ENCODE results near the gene TLN1. TPM values are rescaled to one million over a fixed set of nuclear protein-coding genes. Genes with fewer than 3 reads are reported as not detected.

The TLN1 gene
- total RNA-seq, 1 donor from 2014 or later = 79.0 TPM

- Histone ChIP-seq H3K4me3 (ENCODE audit: low read depth, low read length) (no peak overlapping the region), H3K36me3 (ENCODE audit: control insufficient read depth, insufficient read depth, low read length) (no peaks in the 10 kb centered on the region), H3K27me3 (ENCODE audit: control insufficient read depth, insufficient read depth, low read length) (no peaks in the 10 kb centered on the region)
- no peak for FAIRE-seq
- DNase-seq (ENCODE audit: low read depth) = no peak
- TF ChIP-seq CTCF (IDR thresholded peaks at IDR 0.05; ENCODE audit: insufficient read depth, low read length, severe bottlenecking) = no peak
Measured at GRCh38 chr9:35667939-35668338, 64.1 kb downstream of the TLN1 start.

- FAIRE-seq (no peak), DNase-seq (ENCODE audit: low read depth) (no peak)
- TF ChIP-seq CTCF (IDR thresholded peaks at IDR 0.05; ENCODE audit: insufficient read depth, low read length, severe bottlenecking) = no peak
- no peaks in the 10 kb centered on the region for H3K36me3 ChIP-seq (ENCODE audit: control insufficient read depth, insufficient read depth, low read length)
- H3K4me3 ChIP-seq (ENCODE audit: low read depth, low read length) = no peak overlapping the region
- H3K27me3 ChIP-seq (ENCODE audit: control insufficient read depth, insufficient read depth, low read length) = no peaks in the 10 kb centered on the region
Measured at GRCh38 chr9:35666549-35666948, 65.4 kb downstream of the TLN1 start.

GRCh38 chr9:35666045-35666444 is 66.0 kb downstream of the TLN1 start:
- DNase-seq (ENCODE audit: low read depth) = no peak
- TF ChIP-seq CTCF (IDR thresholded peaks at IDR 0.05; ENCODE audit: insufficient read depth, low read length, severe bottlenecking) = no peak
- no peak for FAIRE-seq
- Histone ChIP-seq H3K36me3 (ENCODE audit: control insufficient read depth, insufficient read depth, low read length) (no peaks in the 10 kb centered on the region), H3K27me3 (ENCODE audit: control insufficient read depth, insufficient read depth, low read length) (no peaks in the 10 kb centered on the region), H3K4me3 (ENCODE audit: low read depth, low read length) (no peak overlapping the region)

- FAIRE-seq (no peak), DNase-seq (ENCODE audit: low read depth) (no peak)
- no peaks in the 10 kb centered on the region for H3K27me3 ChIP-seq (ENCODE audit: control insufficient read depth, insufficient read depth, low read length)
- peak overlapping the region; percentile 55 for H3K4me3 ChIP-seq (ENCODE audit: low read depth, low read length)
- TF ChIP-seq CTCF (IDR thresholded peaks at IDR 0.05; ENCODE audit: insufficient read depth, low read length, severe bottlenecking) = no peak
- peaks cover 1% of the 10 kb centered on the region for H3K36me3 ChIP-seq (ENCODE audit: control insufficient read depth, insufficient read depth, low read length)
Measured at GRCh38 chr9:35665471-35665818, 66.5 kb downstream of the TLN1 start.

GRCh38 chr9:35664531-35665470 is 67.2 kb downstream of the TLN1 start, which contains the start of gene ARHGEF39:
TSS of gene ARHGEF39 (minus strand) at chr9:35665195. CDS start at chr9:35665169, 26 bp downstream.
- Histone ChIP-seq H3K36me3 (ENCODE audit: control insufficient read depth, insufficient read depth, low read length) (peaks cover 1% of the 10 kb centered on the region), H3K27me3 (ENCODE audit: control insufficient read depth, insufficient read depth, low read length) (no peaks in the 10 kb centered on the region), H3K4me3 (ENCODE audit: low read depth, low read length) (peak within 1 kb of the TSS; percentile 55)
- no peak for FAIRE-seq
- TF ChIP-seq CTCF (IDR thresholded peaks at IDR 0.05; ENCODE audit: insufficient read depth, low read length, severe bottlenecking) = no peak
- DNase-seq (ENCODE audit: low read depth) = peak; percentile 70
